GM10266 (cell line): Measurements from ENCODE around the gene TAMM41.

ENCODE experiments used
- DNase-seq: peaks from one replicate; pipeline ENCODE4 v3.0.0; 2012; ENCODE audit errors: extremely low spot score
- TF ChIP-seq, protein P1 (sequence below): IDR thresholded peaks from 2 replicates; pipeline ENCODE4 v1.5.1; 2012; ENCODE audit warnings: mild to moderate bottlenecking, low read depth; ENCODE audit not compliant: control insufficient read depth, insufficient read depth; ENCODE audit errors: missing control alignments

The TAMM41 gene

DNA sequence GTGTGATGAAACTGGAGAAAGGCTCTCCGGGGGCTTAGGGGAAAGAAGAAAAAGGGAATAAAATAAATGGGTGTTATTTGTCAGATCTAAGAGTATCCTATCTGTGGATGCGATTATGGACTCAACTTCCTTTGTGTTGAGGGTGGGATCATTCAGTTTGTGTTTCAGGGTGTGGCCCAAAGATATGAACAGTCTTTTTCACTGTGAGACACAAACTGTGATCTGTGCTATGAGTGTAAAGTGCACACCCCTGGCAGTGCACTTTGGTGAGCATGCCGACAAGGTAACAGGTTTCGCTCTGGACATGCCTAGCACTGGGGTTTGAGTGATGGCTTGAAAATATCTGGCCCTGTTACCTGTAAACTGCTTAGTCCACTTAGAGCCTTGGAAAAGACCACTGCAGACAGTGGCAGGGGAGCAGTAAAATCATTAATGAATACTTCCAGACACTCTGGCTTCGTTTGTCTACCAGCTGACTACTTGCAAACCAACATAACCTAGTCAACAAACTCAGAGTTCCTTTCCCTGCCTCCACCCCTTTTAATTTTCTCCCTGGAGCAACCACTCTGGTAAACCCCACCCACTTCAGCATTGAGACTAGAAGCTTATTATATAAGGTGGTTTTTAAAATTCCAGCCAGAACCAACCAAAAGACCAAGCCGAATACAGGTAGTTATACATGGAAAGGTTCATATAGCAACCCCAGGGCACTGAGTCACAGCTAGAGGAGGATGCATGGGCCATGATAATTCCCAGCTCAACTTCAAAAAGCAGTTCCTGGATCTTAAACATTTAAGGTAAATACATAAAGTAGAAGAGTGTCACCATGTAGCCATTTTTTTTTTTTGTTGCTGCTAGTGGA, 55.1 kb downstream of the TAMM41 start:
- TF ChIP-seq, protein P1, sequence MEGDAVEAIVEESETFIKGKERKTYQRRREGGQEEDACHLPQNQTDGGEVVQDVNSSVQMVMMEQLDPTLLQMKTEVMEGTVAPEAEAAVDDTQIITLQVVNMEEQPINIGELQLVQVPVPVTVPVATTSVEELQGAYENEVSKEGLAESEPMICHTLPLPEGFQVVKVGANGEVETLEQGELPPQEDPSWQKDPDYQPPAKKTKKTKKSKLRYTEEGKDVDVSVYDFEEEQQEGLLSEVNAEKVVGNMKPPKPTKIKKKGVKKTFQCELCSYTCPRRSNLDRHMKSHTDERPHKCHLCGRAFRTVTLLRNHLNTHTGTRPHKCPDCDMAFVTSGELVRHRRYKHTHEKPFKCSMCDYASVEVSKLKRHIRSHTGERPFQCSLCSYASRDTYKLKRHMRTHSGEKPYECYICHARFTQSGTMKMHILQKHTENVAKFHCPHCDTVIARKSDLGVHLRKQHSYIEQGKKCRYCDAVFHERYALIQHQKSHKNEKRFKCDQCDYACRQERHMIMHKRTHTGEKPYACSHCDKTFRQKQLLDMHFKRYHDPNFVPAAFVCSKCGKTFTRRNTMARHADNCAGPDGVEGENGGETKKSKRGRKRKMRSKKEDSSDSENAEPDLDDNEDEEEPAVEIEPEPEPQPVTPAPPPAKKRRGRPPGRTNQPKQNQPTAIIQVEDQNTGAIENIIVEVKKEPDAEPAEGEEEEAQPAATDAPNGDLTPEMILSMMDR, result no peak
- DNase-seq, result no peak

DNA sequence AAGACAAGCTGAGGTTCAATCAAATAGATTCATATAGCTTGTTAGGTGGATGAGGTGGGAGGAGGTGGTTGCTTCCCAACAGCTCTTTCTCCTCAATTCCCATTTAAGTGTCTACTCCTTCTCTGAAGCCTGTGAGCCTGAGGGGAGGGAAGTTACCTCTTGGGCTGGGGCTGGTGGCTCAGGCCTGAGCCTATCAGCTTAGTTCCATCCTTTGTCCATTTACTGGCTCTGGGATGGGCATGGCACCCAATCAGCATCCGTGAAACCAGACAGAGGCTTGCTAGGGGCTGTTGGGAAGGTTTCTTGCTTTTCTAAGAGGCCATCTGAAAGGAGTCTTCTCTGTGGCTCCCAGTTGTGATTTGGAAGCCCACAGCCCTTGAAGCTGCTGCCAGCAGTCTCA, 57.3 kb downstream of the TAMM41 start:
- DNase-seq, result no peak
- TF ChIP-seq, protein P1, result no peak

- no peak for DNase-seq
- TF ChIP-seq, protein P1, result no peak
Observed at GRCh38 chr3:11784971-11785377, 61.7 kb downstream of the TAMM41 start.

DNA sequence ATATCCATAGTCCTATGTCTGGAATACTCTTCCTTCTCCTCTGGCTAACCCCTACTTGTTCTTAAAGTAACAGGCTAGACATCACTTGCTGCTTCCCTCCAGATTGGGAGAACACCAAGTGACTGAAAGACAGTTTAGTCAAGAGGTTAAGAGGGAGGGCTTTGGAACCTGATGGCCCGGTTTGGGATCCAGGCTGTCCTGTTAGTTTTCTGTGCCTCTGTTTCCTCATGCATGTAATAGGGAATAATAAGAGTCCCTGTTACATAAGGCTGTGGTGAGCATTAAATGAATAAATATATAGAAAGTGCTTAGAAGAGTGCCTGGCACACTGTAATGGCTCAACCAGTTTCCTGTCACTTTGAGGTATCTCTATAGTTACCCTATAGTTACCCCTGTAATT, 66.3 kb downstream of the TAMM41 start:
- DNase-seq, result no peak
- TF ChIP-seq, protein P1, result no peak

GRCh38 chr3:11779626-11780025, 67.1 kb downstream of the TAMM41 start:
- DNase-seq, result no peak
- TF ChIP-seq, protein P1, result no peak

DNA sequence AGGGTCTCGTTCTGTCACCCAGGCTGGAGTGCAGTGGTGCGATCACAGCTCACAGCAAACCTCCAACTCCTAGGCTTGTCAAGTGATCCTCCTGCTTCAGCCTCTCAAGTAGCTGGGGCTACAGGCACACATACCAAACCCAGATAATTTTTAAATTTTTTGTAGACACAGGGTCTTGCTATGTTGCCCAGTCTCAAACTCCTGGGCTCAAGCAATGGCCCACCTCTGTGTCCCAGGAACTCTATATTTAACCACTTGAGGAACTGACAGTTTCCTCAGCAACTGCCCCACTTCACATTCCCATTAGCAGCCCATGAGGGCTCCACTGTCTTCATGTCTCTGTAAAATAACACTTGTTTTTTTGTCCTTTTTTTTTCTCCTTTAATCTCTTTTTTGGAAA, 68.4 kb downstream of the TAMM41 start:
- DNase-seq, result no peak
- TF ChIP-seq, protein P1, result no peak

DNA sequence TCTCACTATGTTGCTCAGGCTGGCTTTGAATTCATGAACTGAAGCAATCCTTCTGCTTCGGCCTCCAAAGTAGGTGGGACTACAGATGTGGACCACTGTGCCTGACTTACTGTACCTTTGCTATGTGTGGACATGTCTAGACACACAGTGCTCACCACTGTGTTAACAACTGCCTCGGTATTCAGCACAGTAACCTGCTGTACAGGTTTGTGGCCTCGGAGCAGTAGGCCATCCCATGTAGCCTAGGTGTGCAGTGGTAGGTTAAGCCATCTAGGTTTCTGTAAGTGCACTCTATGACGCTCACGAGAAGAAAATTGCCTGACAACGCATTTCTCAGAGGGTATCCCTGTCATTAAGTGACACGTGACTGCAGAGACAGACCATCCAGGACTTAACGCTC, 70.3 kb downstream of the TAMM41 start:
- DNase-seq, result no peak
- TF ChIP-seq, protein P1, result no peak
